HG03064 (cell line): ENCODE measurements around the gene DCUN1D1.

Experiments
- ATAC-seq: cut with Tn5 transposase; IDR thresholded peaks from one replicate; pipeline ENCODE4 v1.9.1; 2021; ENCODE audit warnings: low read depth; ENCODE audit not compliant: unreplicated experiment

Gene DCUN1D1

GRCh38 chr3:182973047-182973446, 7.3 kb downstream of the DCUN1D1 start:
- ATAC-seq, result no peak

GRCh38 chr3:182972387-182972786, 8.0 kb downstream of the DCUN1D1 start:
- ATAC-seq, result no peak

GRCh38 chr3:182971637-182972036, 8.7 kb downstream of the DCUN1D1 start:
- ATAC-seq, result no peak

GRCh38 chr3:182970811-182971418, 9.4 kb downstream of the DCUN1D1 start:
- ATAC-seq, result no peak

- no peak for ATAC-seq
Observed at GRCh38 chr3:182969853-182970252, 10.5 kb downstream of the DCUN1D1 start.

- ATAC-seq, result no peak
Observed at GRCh38 chr3:182969277-182969676, 11.1 kb downstream of the DCUN1D1 start.

GRCh38 chr3:182967218-182968204, 12.8 kb downstream of the DCUN1D1 start:
- no peak for ATAC-seq

GRCh38 chr3:182965861-182966366, 14.4 kb downstream of the DCUN1D1 start:
- ATAC-seq, result no peak

GRCh38 chr3:182964179-182964578, 16.2 kb downstream of the DCUN1D1 start:
- ATAC-seq, result no peak

GRCh38 chr3:182962166-182962565, 18.2 kb downstream of the DCUN1D1 start:
- ATAC-seq, result no peak

- ATAC-seq, result no peak
Observed at GRCh38 chr3:182959474-182960350, 20.6 kb downstream of the DCUN1D1 start.

- no peak for ATAC-seq
Observed at GRCh38 chr3:182957676-182958266, 22.6 kb downstream of the DCUN1D1 start.

GRCh38 chr3:182957226-182957625, 23.1 kb downstream of the DCUN1D1 start:
- ATAC-seq, result no peak

- no peak for ATAC-seq
Observed at GRCh38 chr3:182954553-182955235, 25.6 kb downstream of the DCUN1D1 start.

- no peak for ATAC-seq
Observed at GRCh38 chr3:182949688-182950087, 30.6 kb downstream of the DCUN1D1 start.

GRCh38 chr3:182948305-182948704, 32.0 kb downstream of the DCUN1D1 start:
- ATAC-seq, result no peak

GRCh38 chr3:182947888-182948287, 32.5 kb downstream of the DCUN1D1 start:
- ATAC-seq, result no peak

GRCh38 chr3:182941719-182942118, 38.6 kb downstream of the DCUN1D1 start:
- ATAC-seq, result no peak

- ATAC-seq, result no peak
Observed at GRCh38 chr3:182940266-182940808, 40.0 kb downstream of the DCUN1D1 start.
